ENCODE measurements around the gene ZSCAN25. TPM values are rescaled to one million over a fixed set of nuclear protein-coding genes. Genes with fewer than 3 reads are reported as not detected.
"Not testable (repeated sequence)": the region's sequence is repeated elsewhere in the genome, so short reads cannot be mapped to it uniquely, and the experiment has no call there.

Gene ZSCAN25
- total RNA-seq, 3 donors from 2014 or later = 11.9 to 20.0 (median 18.5) TPM

DNA sequence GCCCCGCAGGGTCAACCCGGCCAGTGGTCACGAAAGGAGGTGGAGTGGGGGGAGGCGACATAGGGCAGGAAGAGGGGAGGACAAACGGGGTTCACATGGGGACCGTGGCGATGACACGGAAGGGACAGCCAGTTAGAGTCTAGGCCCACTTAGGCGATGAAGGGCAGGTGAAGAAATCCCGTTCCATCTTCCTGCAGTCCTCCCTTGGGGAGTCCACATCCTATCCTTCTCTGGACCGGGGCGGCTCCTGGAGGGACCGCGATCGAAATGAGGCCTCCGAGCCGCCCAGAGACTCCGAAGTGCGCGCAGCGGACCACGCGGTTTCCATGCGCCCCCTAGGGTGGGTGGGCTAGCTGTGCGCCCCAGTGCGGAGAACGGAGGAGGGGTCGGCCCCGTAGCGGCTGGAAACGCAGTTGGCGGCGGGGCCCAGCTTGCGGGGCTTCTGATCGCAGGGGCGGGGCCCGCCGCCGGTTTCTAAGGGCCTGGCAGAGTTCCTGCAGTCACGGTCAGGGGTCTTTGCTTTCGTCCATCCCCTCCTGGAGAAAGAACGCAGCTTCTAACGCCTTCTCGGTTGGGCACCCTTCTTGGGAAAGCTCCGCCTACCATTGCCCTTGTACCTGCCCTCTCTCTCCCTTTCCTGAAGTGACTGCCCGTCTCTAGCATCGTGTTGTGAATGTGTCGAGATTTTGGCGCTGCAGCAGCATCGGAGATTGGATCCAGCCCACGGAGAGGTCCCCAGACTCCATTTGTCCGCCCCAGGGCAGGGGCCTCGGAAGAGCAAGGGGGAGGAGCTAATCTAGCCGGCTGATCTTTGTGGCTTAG lies 36.6 kb upstream of the ZSCAN25 start:
- Histone ChIP-seq H3K4me3 (no peak overlapping the region), H3K4me1 (ENCODE audit: low read depth) (no peaks in the 10 kb centered on the region), H3K9me3 (no peaks in the 10 kb centered on the region), H3K36me3 (ENCODE audit: low read depth) (no peaks in the 10 kb centered on the region)
- intact Hi-C loops (cut with DNase I, micrococcal nuclease) = no loop called here
- TF ChIP-seq, protein P1, sequence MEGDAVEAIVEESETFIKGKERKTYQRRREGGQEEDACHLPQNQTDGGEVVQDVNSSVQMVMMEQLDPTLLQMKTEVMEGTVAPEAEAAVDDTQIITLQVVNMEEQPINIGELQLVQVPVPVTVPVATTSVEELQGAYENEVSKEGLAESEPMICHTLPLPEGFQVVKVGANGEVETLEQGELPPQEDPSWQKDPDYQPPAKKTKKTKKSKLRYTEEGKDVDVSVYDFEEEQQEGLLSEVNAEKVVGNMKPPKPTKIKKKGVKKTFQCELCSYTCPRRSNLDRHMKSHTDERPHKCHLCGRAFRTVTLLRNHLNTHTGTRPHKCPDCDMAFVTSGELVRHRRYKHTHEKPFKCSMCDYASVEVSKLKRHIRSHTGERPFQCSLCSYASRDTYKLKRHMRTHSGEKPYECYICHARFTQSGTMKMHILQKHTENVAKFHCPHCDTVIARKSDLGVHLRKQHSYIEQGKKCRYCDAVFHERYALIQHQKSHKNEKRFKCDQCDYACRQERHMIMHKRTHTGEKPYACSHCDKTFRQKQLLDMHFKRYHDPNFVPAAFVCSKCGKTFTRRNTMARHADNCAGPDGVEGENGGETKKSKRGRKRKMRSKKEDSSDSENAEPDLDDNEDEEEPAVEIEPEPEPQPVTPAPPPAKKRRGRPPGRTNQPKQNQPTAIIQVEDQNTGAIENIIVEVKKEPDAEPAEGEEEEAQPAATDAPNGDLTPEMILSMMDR (IDR thresholded peaks at IDR 0.05) = no peak
- peak; percentile 80 for ATAC-seq
- DNase-seq = peak in 2 of 3 donors; percentile 26 to 42

DNA sequence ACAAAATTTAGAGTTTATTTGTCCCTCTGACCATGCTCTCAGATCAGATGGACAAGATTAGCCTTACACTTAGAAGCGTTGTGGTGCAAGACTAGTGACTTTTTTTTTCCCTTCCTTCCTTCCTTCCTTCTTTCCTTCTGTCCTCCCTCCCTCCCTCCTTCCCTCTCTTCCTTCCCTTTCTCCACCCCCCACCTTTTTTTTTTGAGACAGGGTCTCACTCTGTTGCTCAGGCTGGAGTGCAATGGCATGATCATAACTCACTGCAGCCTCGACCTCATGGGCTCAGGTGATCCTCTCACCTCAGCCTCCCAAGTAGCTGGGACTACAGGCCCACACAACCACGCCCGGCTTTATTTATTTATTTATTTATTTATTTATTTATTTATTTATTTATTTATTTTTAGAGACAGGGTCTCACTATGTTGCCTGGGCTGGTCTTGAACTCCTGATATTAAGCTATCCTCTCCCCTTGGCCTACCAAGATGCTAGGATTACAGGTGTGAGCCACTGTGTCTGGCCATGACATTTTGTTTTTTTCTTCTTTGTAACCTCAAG lies 35.9 kb upstream of the ZSCAN25 start:
- H3K4me3 ChIP-seq; ATAC-seq; H3K36me3 ChIP-seq (ENCODE audit: low read depth); DNase-seq; H3K9me3 ChIP-seq; H3K4me1 ChIP-seq (ENCODE audit: low read depth); intact Hi-C loops (cut with DNase I, micrococcal nuclease): not testable (repeated sequence)

DNA sequence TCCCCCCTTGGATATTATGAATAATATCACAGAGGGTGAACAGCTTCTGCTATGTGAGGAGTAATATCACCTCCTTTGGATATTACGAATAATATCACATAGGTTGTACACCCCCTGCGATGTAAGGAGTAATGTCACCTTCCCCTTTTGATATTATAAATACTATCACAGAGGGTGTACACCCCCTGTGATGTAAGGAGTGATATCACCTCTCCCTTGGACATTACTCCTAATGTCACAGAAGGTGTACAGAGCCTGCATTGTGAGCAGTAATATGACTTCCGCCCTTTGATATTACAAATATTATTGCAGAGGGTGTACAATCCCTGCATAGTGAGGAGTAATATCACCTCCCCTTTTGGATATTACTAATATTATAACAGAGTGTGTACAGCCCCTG lies 27.9 kb upstream of the ZSCAN25 start:
- no peak for DNase-seq
- ATAC-seq = peak; percentile 15
- Histone ChIP-seq H3K9me3 (no peaks in the 10 kb centered on the region), H3K36me3 (ENCODE audit: low read depth) (no peaks in the 10 kb centered on the region), H3K4me1 (ENCODE audit: low read depth) (no peaks in the 10 kb centered on the region), H3K4me3 (no peak overlapping the region)
- TF ChIP-seq, protein P1 (IDR thresholded peaks at IDR 0.05) = no peak
- intact Hi-C loops (cut with DNase I, micrococcal nuclease) = no loop called here

DNA sequence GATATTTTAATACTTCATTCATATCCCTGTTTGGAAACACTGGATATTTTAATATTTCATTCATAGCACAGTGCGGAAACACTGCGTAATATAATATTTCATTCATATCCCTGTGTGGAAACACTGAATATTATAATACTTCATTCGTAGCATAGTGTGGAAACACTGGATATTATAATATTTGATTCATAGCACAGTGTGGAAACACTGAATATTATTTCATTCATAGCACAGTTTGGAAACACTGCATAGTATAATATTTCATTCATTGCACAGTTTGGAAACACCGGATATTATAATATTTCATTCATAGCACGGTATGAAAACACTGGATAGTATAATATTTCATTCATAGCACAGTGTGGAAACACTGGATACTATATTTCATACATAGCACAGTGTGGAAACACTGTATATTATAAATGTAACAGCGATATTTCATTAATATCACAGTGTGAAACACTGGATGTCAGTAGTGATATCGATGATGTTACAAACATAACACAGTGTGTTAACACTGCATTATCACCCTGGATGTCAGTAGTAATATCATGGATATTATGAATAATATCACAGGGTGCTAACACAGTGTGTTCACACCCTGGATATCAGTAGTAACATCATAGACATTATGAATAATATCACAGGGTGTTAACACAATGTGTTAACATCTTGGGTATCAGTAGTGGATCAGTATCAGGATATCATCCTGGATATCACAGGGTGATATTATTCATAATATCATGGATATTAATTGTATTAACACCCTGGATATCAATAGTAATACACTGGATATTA lies 21.6 kb upstream of the ZSCAN25 start:
- Histone ChIP-seq H3K9me3 (no peaks in the 10 kb centered on the region), H3K4me1 (ENCODE audit: low read depth) (no peaks in the 10 kb centered on the region), H3K36me3 (ENCODE audit: low read depth) (no peaks in the 10 kb centered on the region), H3K4me3 (no peak overlapping the region)
- DNase-seq = no peak
- TF ChIP-seq, protein P1 (IDR thresholded peaks at IDR 0.05) = no peak
- no peak for ATAC-seq
- intact Hi-C loops (cut with DNase I, micrococcal nuclease) = no loop called here

DNA sequence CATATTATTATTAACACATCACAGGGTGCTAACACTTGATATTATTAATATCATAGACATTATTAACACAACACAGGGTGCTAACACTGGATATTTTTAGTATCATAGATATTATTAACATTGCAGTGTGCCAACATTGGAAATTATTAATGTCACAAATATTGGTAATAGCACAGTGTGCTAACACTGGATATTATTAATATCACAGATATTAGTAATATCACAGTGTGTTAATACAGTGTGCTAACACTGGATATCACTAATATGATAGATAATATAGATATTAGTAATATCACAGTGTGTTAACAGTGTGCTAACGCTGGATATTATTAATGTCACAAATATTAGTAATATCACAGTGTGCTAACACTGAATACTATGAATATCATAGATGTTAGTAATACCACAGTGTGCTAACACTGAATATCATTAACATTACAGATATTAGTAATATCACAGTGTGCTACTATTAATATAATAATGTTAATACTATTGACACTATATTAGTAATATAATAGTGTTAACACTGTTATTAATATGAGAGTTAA lies 20.3 kb upstream of the ZSCAN25 start:
- Histone ChIP-seq H3K4me1 (ENCODE audit: low read depth) (no peaks in the 10 kb centered on the region), H3K36me3 (ENCODE audit: low read depth) (no peaks in the 10 kb centered on the region), H3K4me3 (no peak overlapping the region), H3K9me3 (no peaks in the 10 kb centered on the region)
- TF ChIP-seq, protein P1 (IDR thresholded peaks at IDR 0.05) = no peak
- ATAC-seq = no peak
- DNase-seq = no peak
- intact Hi-C loops (cut with DNase I, micrococcal nuclease) = no loop called here

All from mucosa of descending colon (tissue), 3 donors.